DND-41 (cell line): ENCODE data around the gene ANK3.

Experiments
- EZH2 ChIP-seq: IDR thresholded peaks from 3 replicates; pipeline ENCODE4 v1.6.1; 2012; ENCODE audit warnings: borderline replicate concordance, low read depth, mild to moderate bottlenecking, moderate library complexity, low read length, inconsistent platforms; ENCODE audit not compliant: severe bottlenecking
- TF ChIP-seq, protein P1 (sequence below): IDR thresholded peaks from 2 replicates; pipeline ENCODE4 v1.5.1; 2012; ENCODE audit warnings: borderline replicate concordance, low read length, moderate library complexity, mild to moderate bottlenecking; ENCODE audit not compliant: poor library complexity, severe bottlenecking; ENCODE audit errors: extremely low read depth

DNA sequence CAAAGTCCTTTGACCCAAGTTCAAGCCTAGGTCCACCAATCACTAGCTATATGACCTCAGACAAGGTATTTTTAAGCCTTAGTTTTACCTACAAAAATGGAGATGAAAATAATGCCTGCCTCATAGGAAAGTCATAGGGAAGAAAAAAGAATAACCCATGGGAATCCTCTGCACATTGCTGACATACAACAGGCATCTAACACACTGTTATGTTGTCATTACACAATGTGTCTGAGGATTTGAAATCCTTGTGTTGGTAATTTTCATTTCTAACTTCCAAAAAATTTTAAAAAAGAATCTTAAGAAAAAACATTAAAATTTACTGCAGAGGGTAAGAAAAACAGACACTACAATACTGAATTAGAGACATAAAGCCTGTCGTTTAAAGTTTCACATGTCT lies 5.7 kb downstream of the ANK3 start:
- TF ChIP-seq, protein P1, sequence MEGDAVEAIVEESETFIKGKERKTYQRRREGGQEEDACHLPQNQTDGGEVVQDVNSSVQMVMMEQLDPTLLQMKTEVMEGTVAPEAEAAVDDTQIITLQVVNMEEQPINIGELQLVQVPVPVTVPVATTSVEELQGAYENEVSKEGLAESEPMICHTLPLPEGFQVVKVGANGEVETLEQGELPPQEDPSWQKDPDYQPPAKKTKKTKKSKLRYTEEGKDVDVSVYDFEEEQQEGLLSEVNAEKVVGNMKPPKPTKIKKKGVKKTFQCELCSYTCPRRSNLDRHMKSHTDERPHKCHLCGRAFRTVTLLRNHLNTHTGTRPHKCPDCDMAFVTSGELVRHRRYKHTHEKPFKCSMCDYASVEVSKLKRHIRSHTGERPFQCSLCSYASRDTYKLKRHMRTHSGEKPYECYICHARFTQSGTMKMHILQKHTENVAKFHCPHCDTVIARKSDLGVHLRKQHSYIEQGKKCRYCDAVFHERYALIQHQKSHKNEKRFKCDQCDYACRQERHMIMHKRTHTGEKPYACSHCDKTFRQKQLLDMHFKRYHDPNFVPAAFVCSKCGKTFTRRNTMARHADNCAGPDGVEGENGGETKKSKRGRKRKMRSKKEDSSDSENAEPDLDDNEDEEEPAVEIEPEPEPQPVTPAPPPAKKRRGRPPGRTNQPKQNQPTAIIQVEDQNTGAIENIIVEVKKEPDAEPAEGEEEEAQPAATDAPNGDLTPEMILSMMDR = no peak
- no peak for TF ChIP-seq EZH2
